Measurements from ENCODE around the gene PNMA6A.
"Not testable (repeated sequence)": the region's sequence is repeated elsewhere in the genome, so short reads cannot be mapped to it uniquely, and the experiment has no call there.

PNMA6A gene

DNA sequence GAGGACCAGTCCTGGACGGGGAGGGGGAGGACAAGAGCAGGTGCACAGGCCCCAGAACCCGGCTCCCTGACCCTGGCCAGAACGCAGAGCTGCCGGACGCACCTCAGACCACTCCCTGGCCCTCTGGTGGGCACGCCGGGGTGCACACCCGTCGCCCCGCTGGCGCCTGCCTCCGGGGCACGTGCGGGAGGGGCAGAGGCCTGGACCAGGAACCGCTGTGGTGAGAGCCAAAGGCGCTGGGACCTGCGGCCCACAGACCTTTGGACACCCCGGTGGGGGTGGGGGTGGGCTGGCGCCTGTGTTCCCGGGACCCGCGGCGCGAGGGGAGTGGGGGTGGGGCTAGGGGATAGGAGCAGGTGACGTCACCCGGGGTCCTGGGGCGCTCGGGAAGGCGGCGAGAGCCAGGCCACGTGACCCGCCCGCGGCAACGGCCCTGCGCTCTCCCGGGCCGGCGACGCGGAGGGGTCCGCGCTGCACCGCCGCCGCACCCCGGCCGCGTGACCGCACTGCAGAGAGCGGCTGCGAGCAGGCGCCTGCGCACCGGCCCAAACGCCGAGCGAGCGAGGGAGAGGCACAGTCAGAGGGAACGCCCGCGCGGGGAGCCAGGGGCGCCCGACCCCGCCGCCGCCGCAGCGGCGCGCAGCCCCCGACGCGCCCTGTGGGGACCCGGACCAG lies at the start of gene PNMA6A:
Gene PNMA6A, plus strand, starts transcription at position 546 of the 675 bp plus-strand sequence. CDS start 609 bp downstream, outside the sequence.
- FAIRE-seq; DNase-seq (ENCODE audit: extremely low spot score, insufficient read length, low read depth): not testable (repeated sequence)

DNA sequence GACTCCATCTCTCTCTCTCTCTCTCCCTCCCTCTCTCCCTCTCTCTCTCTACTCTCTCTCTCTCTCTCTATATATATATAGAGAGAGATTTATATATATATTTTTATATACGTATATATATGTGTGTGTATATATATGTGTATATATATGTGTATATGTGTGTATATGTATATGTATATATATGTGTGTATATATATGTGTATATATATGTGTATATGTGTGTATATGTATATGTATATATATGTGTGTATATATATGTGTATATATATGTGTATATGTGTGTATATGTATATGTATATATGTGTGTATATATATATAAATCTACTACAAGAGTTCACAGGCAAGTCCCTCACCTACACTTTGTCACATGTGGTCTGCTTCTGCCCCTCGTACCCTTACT lies 45.8 kb upstream of the PNMA6A start:
- DNase-seq (ENCODE audit: extremely low spot score, insufficient read length, low read depth); FAIRE-seq: not testable (repeated sequence)

DNA sequence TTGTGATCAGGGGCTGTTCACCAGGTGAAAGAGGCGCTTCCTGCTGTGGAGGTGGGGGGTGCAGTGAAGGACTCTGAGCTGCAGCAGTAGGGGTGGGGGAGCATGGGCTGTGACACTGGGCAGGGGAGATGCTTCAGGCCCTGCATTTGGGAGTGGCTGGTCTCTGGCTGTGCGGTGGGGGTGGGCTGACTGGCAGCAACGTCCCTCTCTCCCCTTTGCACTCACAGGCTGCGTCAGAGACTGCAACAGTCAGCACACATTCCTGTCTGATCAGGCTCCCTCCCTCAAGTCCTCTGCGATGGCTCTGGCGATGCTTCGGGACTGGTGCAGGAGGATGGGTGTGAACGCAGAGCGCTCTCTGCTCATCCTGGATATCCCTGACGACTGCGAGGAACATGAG lies 43.8 kb upstream of the PNMA6A start:
- peak; percentile 55 for FAIRE-seq
- DNase-seq (ENCODE audit: extremely low spot score, insufficient read length, low read depth) = not testable (repeated sequence)

DNA sequence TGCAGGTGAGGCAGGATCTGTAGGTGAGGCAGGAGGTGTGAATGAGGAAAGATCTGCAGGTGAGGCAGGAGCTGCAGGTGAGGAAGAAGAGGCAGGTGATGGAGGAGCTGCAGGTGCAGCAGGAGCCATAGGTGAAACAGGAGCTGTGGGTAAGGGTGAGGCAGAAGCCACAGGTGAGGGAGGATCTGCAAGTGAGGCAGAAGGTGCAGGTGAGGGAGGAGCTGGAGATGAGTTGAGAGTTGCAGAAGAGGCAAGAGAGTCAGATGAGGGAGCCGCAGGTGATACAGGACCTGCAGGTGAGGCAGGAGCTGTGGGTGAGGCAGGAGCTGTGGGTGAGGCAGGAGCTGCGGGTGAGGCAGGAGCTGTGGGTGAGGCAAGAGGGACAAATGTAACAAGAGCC lies 43.1 kb upstream of the PNMA6A start:
- DNase-seq (ENCODE audit: extremely low spot score, insufficient read length, low read depth) = no peak
- no peak for FAIRE-seq

DNA sequence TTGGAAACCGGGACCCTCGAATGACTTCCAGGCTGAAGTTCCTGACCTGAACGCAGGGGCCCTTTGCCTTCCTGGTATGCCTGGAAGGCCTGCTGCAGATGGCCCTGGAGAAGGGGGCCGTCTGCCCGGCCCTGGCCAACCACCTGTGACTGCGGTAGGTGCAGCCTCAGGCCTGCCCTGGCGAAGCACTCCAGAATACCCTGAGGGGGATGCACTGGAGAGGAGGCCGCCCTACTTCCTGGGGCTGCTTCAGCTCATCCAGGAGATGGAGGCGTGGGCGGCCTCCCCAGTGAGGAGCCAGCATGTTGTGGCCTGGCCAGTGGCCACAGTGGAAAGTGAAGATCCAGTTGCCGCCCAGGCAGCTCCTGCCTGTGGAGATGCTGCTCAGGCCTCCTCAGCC lies 42.4 kb upstream of the PNMA6A start:
- no peak for FAIRE-seq
- DNase-seq (ENCODE audit: extremely low spot score, insufficient read length, low read depth) = no peak

DNA sequence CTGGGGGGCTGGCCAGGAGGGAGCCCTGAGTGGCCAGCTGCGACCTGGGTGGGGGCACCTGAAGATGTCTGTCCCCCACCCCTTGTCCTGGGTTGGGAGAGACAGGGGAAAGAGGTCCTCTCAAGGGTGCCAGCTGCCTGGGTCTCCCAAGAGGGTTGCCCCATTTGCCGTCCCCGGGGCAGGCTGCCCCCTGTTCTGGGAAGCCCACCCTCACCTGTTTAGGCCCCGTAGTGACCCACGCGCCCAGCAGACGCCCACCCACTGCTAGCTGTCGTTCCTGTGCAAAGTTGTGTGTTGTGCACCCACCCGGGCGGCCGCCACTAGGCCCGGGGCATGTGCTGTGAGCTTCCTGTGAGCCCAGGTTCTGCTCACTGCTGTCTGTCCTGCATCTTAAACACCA lies 41.5 kb upstream of the PNMA6A start:
- no peak for DNase-seq (ENCODE audit: extremely low spot score, insufficient read length, low read depth)
- FAIRE-seq = no peak

DNA sequence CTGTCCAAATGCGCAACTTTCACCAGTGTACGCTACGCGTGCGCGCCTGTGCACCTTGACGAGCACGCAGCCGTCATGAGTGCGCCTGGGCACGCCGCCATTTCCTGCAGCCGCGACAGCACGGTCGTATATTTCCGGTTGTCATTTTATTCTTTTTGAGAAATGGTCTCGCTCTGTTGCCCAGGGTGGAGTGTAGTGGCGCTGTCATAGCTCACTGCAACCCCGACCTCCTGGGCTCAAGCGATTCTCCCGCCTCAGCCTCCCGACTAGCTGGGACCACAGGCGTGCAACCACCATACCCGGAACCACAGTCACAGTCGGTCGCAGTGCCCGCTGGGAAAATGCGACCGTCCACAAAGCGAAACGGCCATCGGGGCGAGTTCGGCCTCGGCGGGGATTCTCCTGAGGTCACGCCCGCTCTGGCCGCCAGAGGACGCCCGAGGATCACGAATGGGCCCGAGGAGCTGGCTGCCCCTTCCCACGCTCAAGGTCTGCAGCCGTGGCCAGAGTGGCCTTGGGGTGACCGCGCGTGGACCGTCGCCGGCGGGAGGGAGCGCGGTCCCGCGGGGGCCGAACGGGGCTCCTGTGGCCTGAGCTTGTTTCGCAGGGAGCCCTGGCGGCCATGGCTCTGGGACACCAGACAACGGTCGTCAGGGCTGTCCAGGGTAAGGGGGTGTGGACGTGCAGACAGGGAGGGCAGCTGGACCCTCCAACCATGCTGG lies 39.7 kb upstream of the PNMA6A start:
- FAIRE-seq = peak; percentile 97
- peak; percentile 68 for DNase-seq (ENCODE audit: extremely low spot score, insufficient read length, low read depth)

DNA sequence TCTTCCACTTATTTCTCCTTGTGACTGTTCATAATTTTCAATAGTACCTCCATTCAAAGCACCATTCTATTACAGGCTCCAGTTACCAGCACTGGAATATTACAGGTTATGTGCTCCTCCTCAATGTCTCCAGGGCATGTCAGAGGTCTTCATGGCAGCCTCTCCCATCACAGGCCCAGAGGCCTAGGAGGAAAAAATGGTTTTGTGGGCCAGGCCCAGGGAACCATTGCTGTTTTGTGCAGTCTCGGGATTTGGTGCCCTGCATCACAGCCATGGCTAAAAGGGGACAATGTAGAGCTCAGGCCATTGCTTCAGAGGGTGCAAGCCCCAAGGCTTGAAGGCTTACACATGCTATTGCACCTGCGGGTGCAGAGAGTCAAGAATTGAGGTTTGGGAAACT lies 23.2 kb upstream of the PNMA6A start:
- FAIRE-seq (no peak), DNase-seq (ENCODE audit: extremely low spot score, insufficient read length, low read depth) (no peak)

DNA sequence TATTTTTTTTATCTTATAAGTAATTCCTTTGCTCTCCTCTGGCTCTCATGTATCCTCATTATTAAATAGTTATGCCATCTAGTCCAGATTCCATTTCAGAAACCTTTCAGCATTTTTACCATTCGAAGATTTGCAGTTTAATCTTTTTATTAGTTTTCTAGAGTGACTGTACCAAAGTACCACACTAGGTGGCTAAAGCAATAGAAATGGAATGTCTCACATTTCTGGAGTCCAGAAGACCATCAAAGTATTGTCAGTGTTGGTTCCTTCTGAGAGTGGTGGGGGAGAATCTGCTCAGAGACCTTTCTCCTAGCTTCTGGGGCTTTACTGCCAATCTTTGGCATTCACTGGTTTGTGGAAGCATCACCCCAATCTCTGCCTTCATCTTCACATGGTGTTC lies 19.7 kb upstream of the PNMA6A start:
- FAIRE-seq (no peak), DNase-seq (ENCODE audit: extremely low spot score, insufficient read length, low read depth) (no peak)

DNA sequence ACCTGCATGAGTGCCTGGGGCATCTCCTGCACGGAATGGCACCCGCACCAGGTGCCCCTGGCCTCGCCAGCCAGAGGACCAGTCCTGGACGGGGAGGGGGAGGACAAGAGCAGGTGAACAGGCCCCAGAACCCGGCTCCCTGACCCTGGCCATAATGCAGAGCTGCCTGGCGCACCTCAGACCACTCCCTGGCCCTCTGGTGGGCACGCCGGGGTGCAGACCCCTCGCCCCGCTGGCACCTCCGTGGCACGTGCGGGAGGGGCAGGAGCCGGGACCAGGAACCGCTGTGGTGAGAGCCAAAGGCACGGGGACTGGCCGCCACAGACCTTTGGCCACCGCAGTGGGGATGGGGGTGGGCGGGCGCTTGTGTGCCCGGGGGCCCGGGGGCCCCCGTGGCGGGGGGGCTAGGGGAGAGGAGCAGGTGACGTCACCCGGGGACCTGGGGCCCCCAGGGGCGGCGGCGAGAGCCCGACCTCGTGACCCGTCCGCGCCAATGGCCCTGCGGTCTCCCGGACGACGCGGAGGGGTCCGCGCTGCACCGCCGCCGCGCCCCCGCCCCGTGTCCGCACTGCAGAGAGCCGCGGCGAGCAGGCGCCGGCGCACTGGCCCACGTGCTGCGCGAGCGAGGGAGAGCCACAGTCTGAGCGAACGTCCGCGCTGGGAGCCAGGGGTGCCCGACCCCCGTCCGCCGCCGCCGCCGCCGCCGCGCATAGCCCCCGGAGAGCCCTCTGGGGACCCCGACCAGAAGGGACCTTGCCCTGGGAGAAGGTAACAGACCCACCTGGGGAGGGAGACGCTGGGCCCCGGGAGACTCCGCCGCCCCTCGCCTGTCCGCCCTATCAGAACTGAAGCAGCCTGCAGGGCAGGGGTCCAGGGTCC lies 16.1 kb upstream of the PNMA6A start, which contains the start of gene PNMA3:
Gene PNMA3, plus strand, starts transcription at position 600 of the 879 bp plus-strand sequence. CDS start 586 bp downstream, outside the sequence.
- no peak for FAIRE-seq
- no peak for DNase-seq (ENCODE audit: extremely low spot score, insufficient read length, low read depth)

DNA sequence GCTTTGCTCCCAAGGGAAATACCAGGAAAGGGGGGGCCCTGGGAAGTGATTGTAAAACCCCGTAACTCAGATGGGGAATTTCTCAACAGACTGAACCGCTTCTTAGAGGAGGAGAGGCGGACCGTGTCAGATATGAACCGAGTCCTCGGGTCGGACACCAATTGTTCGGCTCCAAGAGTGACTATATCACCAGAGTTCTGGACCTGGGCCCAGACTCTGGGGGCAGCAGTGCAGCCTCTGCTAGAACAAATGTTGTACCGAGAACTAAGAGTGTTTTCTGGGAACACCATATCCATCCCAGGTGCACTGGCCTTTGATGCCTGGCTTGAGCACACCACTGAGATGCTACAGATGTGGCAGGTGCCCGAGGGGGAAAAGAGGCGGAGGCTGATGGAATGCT lies 15.0 kb upstream of the PNMA6A start:
- DNase-seq (ENCODE audit: extremely low spot score, insufficient read length, low read depth) (no peak), FAIRE-seq (no peak)

DNA sequence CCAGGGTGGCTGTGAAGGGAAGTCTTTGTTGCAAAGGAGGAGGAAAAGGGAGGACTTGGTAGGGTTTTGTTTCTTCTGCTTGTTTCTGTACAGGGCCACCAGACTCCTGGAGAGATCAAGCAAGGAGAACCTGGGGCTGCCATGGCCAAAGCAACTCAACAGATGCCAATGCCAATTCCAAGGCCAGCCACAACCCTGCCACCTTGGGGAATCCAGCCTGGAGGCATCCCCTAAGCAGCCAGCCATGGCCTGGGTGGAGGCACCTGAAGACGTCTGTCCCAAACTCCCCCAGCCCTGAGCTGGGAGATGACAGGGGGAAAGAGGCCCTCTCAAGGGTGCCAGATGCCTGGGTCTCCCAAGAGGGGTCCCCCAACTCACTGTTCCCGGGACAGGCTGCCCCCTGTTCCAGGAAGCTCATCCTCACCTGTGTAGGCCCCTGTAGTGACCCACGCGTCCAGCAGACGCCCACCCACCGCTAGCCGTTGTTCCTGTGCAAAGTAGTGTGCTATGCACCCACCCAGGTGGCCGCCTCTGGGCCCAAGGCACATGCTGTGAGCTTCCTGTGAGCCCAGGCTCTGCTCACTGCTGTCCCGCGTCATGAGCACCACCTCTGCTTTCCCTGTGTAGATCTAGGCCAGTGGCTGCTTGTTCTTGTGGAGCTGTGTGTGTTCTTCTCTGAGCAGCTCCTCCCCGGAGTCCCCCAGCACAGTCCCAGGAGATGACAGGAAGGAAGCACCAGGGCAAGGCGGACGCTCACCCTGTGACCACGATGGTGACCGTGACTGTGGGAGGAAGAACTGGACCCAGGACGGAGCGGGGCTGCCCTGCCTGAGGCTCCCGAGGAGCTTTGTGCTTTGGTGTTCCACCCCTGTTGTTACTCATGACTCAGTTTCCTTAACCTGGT lies 12.8 kb upstream of the PNMA6A start:
- DNase-seq (ENCODE audit: extremely low spot score, insufficient read length, low read depth) (no peak), FAIRE-seq (no peak)

DNA sequence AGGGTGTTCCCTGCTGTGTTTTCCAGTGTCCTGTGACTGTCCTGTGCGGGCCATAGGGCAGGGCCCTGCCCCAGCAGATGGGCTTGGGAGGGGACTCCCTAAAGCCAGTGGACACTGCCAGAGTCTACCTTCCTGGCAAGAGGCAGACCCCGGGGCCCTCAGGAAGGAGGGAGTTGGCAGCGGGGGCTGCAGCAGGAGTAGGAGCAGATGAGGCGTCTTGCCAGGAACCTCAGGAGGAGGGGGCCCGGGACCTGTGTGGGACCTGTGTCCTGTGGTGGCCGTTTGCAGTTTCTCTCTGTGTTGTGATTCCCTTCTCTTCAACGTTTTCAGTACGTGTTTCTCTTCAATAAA lies 12.2 kb upstream of the PNMA6A start:
- FAIRE-seq (no peak), DNase-seq (ENCODE audit: extremely low spot score, insufficient read length, low read depth) (no peak)

DNA sequence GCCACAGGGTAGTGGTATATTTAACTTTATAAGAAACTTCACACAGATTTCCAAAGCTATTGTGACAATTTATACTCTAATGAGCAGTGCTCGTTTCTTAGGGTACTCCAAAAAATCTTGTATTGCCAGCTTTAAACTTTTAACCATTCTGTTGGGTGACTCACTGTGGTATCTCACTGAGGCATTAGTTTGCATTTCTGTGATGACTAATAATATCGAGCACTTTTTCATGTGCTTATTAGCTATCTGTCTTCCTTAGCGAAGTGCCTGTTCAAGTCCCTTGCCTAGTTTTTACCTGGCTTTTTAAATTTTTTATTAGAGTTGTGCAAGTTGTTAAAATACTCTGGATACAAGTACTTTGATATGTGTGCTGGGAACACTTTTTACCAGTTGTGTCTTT lies 10.5 kb upstream of the PNMA6A start:
- FAIRE-seq = no peak
- no peak for DNase-seq (ENCODE audit: extremely low spot score, insufficient read length, low read depth)

DNA sequence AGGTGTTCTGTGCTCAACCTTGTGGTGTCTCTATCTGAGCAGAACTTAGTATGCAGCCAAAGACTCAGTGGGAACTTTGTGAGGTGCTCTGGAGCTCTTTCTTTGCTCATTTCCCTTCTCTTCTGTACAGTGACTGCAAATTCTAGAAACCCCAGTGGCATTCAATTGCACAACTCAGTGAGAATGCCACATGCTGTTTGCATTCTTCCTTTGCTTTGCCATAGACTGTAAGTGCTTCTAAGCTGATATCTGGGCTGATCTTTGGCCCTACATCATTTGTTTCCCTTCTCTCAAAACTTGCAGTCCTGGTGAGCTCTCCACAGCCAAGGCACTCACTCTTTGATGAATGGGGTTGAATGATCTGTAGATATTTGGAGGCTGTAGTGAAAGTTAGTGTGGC lies 8.9 kb upstream of the PNMA6A start:
- DNase-seq (ENCODE audit: extremely low spot score, insufficient read length, low read depth) (no peak), FAIRE-seq (no peak)

DNA sequence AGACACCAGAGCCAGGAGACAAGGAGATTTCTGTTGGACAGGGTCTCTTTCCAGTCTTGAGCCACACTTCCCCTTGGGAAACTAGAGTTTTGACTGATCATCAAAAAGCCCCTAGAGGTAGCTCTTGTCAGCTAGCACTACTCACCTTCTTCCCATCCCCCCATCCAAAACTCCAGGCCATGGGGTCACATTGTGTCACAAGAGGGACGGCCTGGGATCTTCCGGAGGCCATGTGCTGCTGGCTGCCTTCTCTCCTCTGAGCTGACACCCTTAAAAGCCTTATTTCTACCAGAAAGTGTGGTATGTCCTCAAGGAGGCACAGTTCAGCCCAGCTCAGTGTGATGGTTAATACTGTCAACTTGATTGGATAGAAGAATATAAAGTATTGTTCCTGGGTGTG lies 8.2 kb upstream of the PNMA6A start:
- DNase-seq (ENCODE audit: extremely low spot score, insufficient read length, low read depth) = no peak
- FAIRE-seq = no peak

DNA sequence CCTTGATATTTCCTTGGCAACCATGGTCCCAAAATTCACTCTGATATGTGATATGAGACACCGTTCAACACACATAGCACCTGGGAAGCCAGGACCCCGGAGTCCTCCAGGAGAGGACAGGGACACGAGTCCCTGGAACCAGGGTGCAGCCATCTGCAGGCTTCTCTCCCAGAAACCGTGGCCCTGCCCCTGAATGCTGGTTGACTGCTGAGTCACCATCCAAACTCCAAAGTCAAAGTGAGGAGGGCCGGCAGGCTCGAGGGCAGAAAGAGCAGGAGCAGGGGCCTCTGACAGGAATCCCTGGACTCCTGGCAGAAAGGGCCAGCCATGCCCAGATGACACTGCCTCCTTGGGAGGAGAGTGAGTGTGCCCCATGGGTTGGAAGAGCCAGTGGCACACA lies 6.9 kb upstream of the PNMA6A start:
- DNase-seq (ENCODE audit: extremely low spot score, insufficient read length, low read depth) (no peak), FAIRE-seq (no peak)

DNA sequence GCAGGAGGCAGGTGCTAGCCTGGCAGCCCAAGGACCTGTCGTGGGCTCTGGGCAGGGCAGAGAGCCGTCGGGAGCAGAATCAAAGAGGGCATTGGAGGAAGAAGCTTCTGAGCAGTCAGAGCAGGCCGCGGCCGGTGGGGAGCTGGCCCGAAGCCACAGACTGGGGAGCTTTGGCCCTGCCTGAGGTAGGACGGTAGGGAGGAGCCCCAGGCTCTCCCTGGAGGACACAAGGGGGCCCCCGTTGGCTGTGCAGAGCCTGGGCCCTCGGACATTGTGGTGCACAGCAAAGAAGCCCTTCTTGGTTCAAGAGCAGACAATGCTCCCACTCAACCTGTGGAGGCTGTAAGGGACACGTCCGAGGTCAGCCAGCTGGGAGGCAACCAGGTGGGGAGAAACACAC lies 5.9 kb upstream of the PNMA6A start:
- FAIRE-seq; DNase-seq (ENCODE audit: extremely low spot score, insufficient read length, low read depth): not testable (repeated sequence)

DNA sequence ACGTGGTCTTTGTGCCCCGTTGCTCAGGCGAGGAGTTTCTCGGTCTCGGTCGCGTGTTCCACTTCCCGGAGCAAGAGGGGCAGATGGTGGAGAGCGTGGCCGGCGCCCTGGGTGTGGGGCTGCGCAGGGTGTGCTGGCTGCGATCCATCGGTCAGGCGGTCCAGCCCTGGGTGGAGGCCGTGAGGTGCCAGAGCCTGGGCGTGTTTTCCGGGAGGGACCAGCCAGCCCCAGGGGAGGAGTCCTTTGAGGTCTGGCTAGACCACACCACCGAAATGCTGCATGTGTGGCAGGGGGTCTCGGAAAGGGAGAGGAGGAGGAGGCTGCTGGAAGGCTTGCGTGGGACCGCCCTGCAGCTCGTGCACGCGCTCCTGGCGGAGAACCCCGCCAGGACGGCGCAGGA lies 1.1 kb downstream of the PNMA6A start:
- FAIRE-seq; DNase-seq (ENCODE audit: extremely low spot score, insufficient read length, low read depth): not testable (repeated sequence)

Data from GM18507 (cell line).